HCT116 (cell line): Measurements from ENCODE around the gene DIPK1B. TPM values are rescaled to one million over a fixed set of nuclear protein-coding genes. Genes with fewer than 3 reads are reported as not detected.

Source experiments
- ATAC-seq: fragments of 200-7000 bp; cut with Tn5 transposase; 2 replicates; pipeline ENCODE4 v1.9.1; 2020; ENCODE audit warnings: mild to moderate bottlenecking, moderate library complexity
- BruUV-seq: library from RNA; stranded (reverse); fragments of 400-500 nt; replicated peaks from 2 replicates; lab custom pipeline; 2021; lab: Mats Ljungman, UMichigan
- CTCF ChIA-PET: fragments of 300-600 bp; sonication (Branson Sonifier 250); formaldehyde crosslinking; loops from one replicate; lab custom pipeline; 2021; ENCODE audit warnings: antibody characterized with exemption; lab: Charles Lee
- POLR2A ChIA-PET: fragments of 300-600, 350-600 bp; sonication (Branson Sonifier 250); formaldehyde crosslinking; loops from one replicate; lab custom pipeline; 2021; ENCODE audit warnings: antibody characterized with exemption; lab: Charles Lee
- RAD21 ChIA-PET, 2 experiments: fragments of 300-600 bp; sonication (Branson Sonifier 250); formaldehyde crosslinking; loops; one replicate each; lab custom pipeline; 2023; ENCODE audit warnings: low total read pairs in 2 of 2; ENCODE audit not compliant: uncharacterized antibody in 2 of 2, unreplicated experiment in 2 of 2, low non-redundant PET in 1 of 2; lab: Charles Lee
- DNase-seq: peaks from one replicate; pipeline ENCODE4 v3.0.0-alpha.2; 2010; ENCODE audit warnings: low read depth, low spot score
- H2AFZ ChIP-seq: fragments of 200-600 bp; shearing (Covaris generic), sonication (generic); 2 replicates; pipeline ENCODE4 v1.6.1; 2017; ENCODE audit warnings: low read depth, mixed run types, mixed read lengths, antibody characterized with exemption, low read length; ENCODE audit not compliant: poor library complexity, severe bottlenecking
- H3K27ac ChIP-seq: 2 replicates; pipeline ENCODE4 v1.5.1; 2012; ENCODE audit warnings: low read depth, low read length
- H3K27me3 ChIP-seq: fragments of 200-600 bp; sonication (generic); 2 replicates; pipeline ENCODE4 v1.6.1; 2016; ENCODE audit warnings: mixed run types, low read length, mixed read lengths; ENCODE audit not compliant: insufficient read depth
- H3K36me3 ChIP-seq, 2 experiments: fragments of 200-500 bp in 1 of 2; fragments of 200-600 bp in 1 of 2; sonication (Bioruptor generic) in 1 of 2; sonication (generic) in 1 of 2; 2 replicates each; pipeline versions ENCODE4 v1.5.1 to v1.6.1; 2014 to 2016; ENCODE audit warnings: low read length in 2 of 2, inconsistent platforms in 1 of 2, mixed read lengths in 1 of 2, mixed run types in 1 of 2; ENCODE audit not compliant: insufficient read depth in 2 of 2, control insufficient read depth in 1 of 2
- H3K4me1 ChIP-seq, 2 experiments: fragments of 200-600 bp in 1 of 2; sonication (generic) in 1 of 2; 2 replicates each; pipeline versions ENCODE4 v1.5.1 to v1.6.1; 2012 to 2017; ENCODE audit warnings: low read length in 2 of 2, inconsistent platforms in 1 of 2, mild to moderate bottlenecking in 1 of 2, mixed read lengths in 1 of 2, mixed run types in 1 of 2, moderate library complexity in 1 of 2; ENCODE audit not compliant: insufficient read depth in 2 of 2, control insufficient read depth in 1 of 2
- H3K4me2 ChIP-seq: fragments of 200-600 bp; sonication (generic); 2 replicates; pipeline ENCODE4 v1.6.1; 2017; ENCODE audit warnings: mixed run types, low read length, mixed read lengths
- H3K4me3 ChIP-seq, 2 experiments: fragments of 200-600 bp in 1 of 2; sonication (generic) in 1 of 2; replicated peaks in 1 of 2; 2 replicates each; pipeline ENCODE4 v1.5.1; 2011 to 2016; ENCODE audit warnings: low read length in 2 of 2, control low read depth in 1 of 2, low read depth in 1 of 2, mild to moderate bottlenecking in 1 of 2, mixed read lengths in 1 of 2, mixed run types in 1 of 2
- H3K79me2 ChIP-seq: fragments of 200-600 bp; sonication (generic); 2 replicates; pipeline ENCODE4 v1.6.1; 2017; ENCODE audit warnings: mild to moderate bottlenecking, mixed run types, low read length, moderate library complexity, mixed read lengths; ENCODE audit not compliant: insufficient read depth
- H3K9ac ChIP-seq: fragments of 200-600 bp; sonication (generic); 2 replicates; pipeline ENCODE4 v1.6.1; 2016; ENCODE audit warnings: low read length, mixed read lengths
- H3K9me2 ChIP-seq: fragments of 200-600 bp; sonication (generic), shearing (Covaris generic); 2 replicates; pipeline ENCODE4 v1.6.1; 2017; ENCODE audit warnings: mixed run types, mild to moderate bottlenecking, moderate library complexity; ENCODE audit not compliant: insufficient read depth
- H3K9me3 ChIP-seq, 2 experiments: fragments of 200-500 bp in 1 of 2; fragments of 200-600 bp in 1 of 2; sonication (Bioruptor generic) in 1 of 2; sonication (generic) in 1 of 2; 2 replicates each; pipeline ENCODE4 v1.6.1; 2014 to 2017; ENCODE audit warnings: low read length in 2 of 2, mixed read lengths in 2 of 2, inconsistent platforms in 1 of 2, low read depth in 1 of 2, mild to moderate bottlenecking in 1 of 2, mixed run types in 1 of 2, moderate library complexity in 1 of 2; ENCODE audit not compliant: control insufficient read depth in 1 of 2, insufficient read depth in 1 of 2
- H4K20me1 ChIP-seq: fragments of 200-600 bp; sonication (generic), shearing (Covaris generic); 2 replicates; pipeline ENCODE4 v1.6.1; 2017; ENCODE audit warnings: mixed run types, mild to moderate bottlenecking, moderate library complexity; ENCODE audit not compliant: insufficient read depth
- CBX3 ChIP-seq: IDR thresholded peaks from 2 replicates; pipeline ENCODE4 v1.6.1; 2012; ENCODE audit warnings: low read depth
- CEBPB ChIP-seq: IDR thresholded peaks from 2 replicates; pipeline ENCODE4 v1.6.1; 2012; ENCODE audit warnings: low read depth
- CTCF ChIP-seq, 3 experiments: fragments of 200-600 bp in 1 of 3; sonication (generic) in 1 of 3; IDR thresholded peaks in 2 of 3; conservative IDR thresholded peaks in 1 of 3; 2 replicates each; pipeline ENCODE4 v1.5.1; 2012 to 2017; ENCODE audit warnings: low read depth in 2 of 3, low read length in 2 of 3, antibody characterized with exemption in 1 of 3, borderline replicate concordance in 1 of 3, control low read depth in 1 of 3, mild to moderate bottlenecking in 1 of 3, mixed read lengths in 1 of 3, mixed run types in 1 of 3, moderate library complexity in 1 of 3; ENCODE audit not compliant: insufficient read depth in 1 of 3
- ELF1 ChIP-seq: IDR thresholded peaks from 2 replicates; pipeline ENCODE4 v1.6.1; 2012; ENCODE audit warnings: low read depth, borderline replicate concordance
- EZH2 ChIP-seq: fragments of 200-600 bp; sonication (generic); IDR thresholded peaks from 2 replicates; pipeline ENCODE4 v1.6.1; 2017; ENCODE audit warnings: antibody characterized with exemption, mixed run types
- FOSL1 ChIP-seq: IDR thresholded peaks from 2 replicates; pipeline ENCODE4 v1.6.1; 2012; ENCODE audit warnings: low read depth
- POLR2AphosphoS5 ChIP-seq: IDR thresholded peaks from 2 replicates; pipeline ENCODE4 v1.6.1; 2011; ENCODE audit warnings: mild to moderate bottlenecking, low read depth, low read length, moderate library complexity
- SP1 ChIP-seq: IDR thresholded peaks from 2 replicates; pipeline ENCODE4 v1.6.1; 2012; ENCODE audit warnings: low read depth
- TCF7L2 ChIP-seq: IDR thresholded peaks from 2 replicates; pipeline ENCODE4 v1.7.0; 2011; ENCODE audit warnings: borderline replicate concordance, inconsistent platforms; ENCODE audit not compliant: insufficient read depth, insufficient read length; ENCODE audit errors: extremely low read depth
- YY1 ChIP-seq: IDR thresholded peaks from 2 replicates; pipeline ENCODE4 v1.6.1; 2011; ENCODE audit warnings: low read length, low read depth, moderate library complexity, mild to moderate bottlenecking; ENCODE audit not compliant: insufficient replicate concordance; ENCODE audit errors: extremely low read depth
- ZFX ChIP-seq: fragments of 450-650 bp; IDR thresholded peaks from 2 replicates; pipeline ENCODE4 v1.6.1; 2017
- intact Hi-C: fragments of 100-400 bp; cut with micrococcal nuclease; formaldehyde crosslinking; loops from 2 replicates; pipeline ENCODE4 v1.10.0; 2022
- total RNA-seq: library from RNA; stranded (reverse); gene quantifications from one replicate; pipeline ENCODE4 v1.2.1, GENCODE V29; 2021; ENCODE audit not compliant: unreplicated experiment
- TF ChIP-seq, protein P1 (sequence below): IDR thresholded peaks from 2 replicates; pipeline ENCODE4 v1.6.1; 2012; ENCODE audit warnings: low read depth
- TF ChIP-seq, protein P2 (sequence below): IDR thresholded peaks from 2 replicates; pipeline ENCODE4 v1.6.1; 2011; ENCODE audit warnings: mild to moderate bottlenecking, low read length, moderate library complexity; ENCODE audit not compliant: insufficient replicate concordance; ENCODE audit errors: extremely low read depth

Gene DIPK1B
- total RNA-seq, 1 experiment from 2014 or later, result 15.6 TPM

GRCh38 chr9:136671646-136672430 is 40.5 kb upstream of the DIPK1B start:
- TF ChIP-seq YY1, result no peak
- no peak for TF ChIP-seq CEBPB
- TF ChIP-seq, protein P1, sequence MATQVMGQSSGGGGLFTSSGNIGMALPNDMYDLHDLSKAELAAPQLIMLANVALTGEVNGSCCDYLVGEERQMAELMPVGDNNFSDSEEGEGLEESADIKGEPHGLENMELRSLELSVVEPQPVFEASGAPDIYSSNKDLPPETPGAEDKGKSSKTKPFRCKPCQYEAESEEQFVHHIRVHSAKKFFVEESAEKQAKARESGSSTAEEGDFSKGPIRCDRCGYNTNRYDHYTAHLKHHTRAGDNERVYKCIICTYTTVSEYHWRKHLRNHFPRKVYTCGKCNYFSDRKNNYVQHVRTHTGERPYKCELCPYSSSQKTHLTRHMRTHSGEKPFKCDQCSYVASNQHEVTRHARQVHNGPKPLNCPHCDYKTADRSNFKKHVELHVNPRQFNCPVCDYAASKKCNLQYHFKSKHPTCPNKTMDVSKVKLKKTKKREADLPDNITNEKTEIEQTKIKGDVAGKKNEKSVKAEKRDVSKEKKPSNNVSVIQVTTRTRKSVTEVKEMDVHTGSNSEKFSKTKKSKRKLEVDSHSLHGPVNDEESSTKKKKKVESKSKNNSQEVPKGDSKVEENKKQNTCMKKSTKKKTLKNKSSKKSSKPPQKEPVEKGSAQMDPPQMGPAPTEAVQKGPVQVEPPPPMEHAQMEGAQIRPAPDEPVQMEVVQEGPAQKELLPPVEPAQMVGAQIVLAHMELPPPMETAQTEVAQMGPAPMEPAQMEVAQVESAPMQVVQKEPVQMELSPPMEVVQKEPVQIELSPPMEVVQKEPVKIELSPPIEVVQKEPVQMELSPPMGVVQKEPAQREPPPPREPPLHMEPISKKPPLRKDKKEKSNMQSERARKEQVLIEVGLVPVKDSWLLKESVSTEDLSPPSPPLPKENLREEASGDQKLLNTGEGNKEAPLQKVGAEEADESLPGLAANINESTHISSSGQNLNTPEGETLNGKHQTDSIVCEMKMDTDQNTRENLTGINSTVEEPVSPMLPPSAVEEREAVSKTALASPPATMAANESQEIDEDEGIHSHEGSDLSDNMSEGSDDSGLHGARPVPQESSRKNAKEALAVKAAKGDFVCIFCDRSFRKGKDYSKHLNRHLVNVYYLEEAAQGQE, result no peak
- TF ChIP-seq SP1, result no peak
- TF ChIP-seq EZH2, result no peak
- TF ChIP-seq, protein P2, sequence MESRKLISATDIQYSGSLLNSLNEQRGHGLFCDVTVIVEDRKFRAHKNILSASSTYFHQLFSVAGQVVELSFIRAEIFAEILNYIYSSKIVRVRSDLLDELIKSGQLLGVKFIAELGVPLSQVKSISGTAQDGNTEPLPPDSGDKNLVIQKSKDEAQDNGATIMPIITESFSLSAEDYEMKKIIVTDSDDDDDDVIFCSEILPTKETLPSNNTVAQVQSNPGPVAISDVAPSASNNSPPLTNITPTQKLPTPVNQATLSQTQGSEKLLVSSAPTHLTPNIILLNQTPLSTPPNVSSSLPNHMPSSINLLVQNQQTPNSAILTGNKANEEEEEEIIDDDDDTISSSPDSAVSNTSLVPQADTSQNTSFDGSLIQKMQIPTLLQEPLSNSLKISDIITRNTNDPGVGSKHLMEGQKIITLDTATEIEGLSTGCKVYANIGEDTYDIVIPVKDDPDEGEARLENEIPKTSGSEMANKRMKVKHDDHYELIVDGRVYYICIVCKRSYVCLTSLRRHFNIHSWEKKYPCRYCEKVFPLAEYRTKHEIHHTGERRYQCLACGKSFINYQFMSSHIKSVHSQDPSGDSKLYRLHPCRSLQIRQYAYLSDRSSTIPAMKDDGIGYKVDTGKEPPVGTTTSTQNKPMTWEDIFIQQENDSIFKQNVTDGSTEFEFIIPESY, result no peak
- TF ChIP-seq TCF7L2, result no peak
- no peak for TF ChIP-seq ZFX
- TF ChIP-seq POLR2AphosphoS5, result peak; percentile 37; the same call in 1 of the 2 replicates
- no peak for TF ChIP-seq FOSL1
- peak in 2 of 3 experiments; percentile 87 to 95; a peak in 4 of 6 replicates for TF ChIP-seq CTCF (IDR thresholded peaks at IDR 0.05 in 2 of 3, conservative IDR thresholded peaks at IDR 0.05 in 1 of 3; ENCODE audit: borderline replicate concordance in 1 of 3, insufficient read depth in 1 of 3, low read depth in 2 of 3, low read length in 2 of 3)
- no peak for TF ChIP-seq CBX3
- no peak for TF ChIP-seq ELF1
- no peaks in the 10 kb centered on the region for H3K9me2 ChIP-seq
- H3K4me3 ChIP-seq, result no peak overlapping the region
- peaks cover 0 to 37% of the 10 kb centered on the region in 2 experiments; a peak in 2 of 4 replicates for H3K4me1 ChIP-seq
- no peaks in the 10 kb centered on the region for H3K79me2 ChIP-seq
- CTCF ChIA-PET, result interaction anchor here (0.8 to 2.3 kb wide), 6 partner anchors 10 to 187 kb away, joined by 3 to 18 read pairs (median 4); no protein-coding TSS in a partner anchor
- no peaks in the 10 kb centered on the region for H4K20me1 ChIP-seq
- DNase-seq (no peak), ATAC-seq (peak; percentile 67)
- H3K9me3 ChIP-seq, result no peaks in the 10 kb centered on the region
- RAD21 ChIA-PET, result no interaction called here
- no peak overlapping the region for H3K4me2 ChIP-seq
- H3K9ac ChIP-seq, result no peak overlapping the region
- H3K27me3 ChIP-seq, result no peaks in the 10 kb centered on the region
- peaks cover 0 to 7% of the 10 kb centered on the region in 2 experiments; a peak in 2 of 4 replicates for H3K36me3 ChIP-seq
- no peak overlapping the region; the same call in 1 of the 2 replicates for H3K27ac ChIP-seq
- H2AFZ ChIP-seq, result no peak overlapping the region
- POLR2A ChIA-PET, result interaction anchor here (1.5 kb wide), 1 partner anchor 22 kb away, joined by 5 read pairs; no protein-coding TSS in a partner anchor
- intact Hi-C loops, result loop anchor here (2.0 kb wide), 1 partner anchor 15 kb away; the partner anchor contains the start of gene AGPAT2
- TSS peak; percentile 53 for BruUV-seq
